NCI-H2107 (cell line): ENCODE measurements around the gene RFX2.
"Not testable (repeated sequence)": the region's sequence is repeated elsewhere in the genome, so short reads cannot be mapped to it uniquely, and the experiment has no call there.

ENCODE experiments used
- DNase-seq: peaks from one replicate; lab custom pipeline; 2025; lab: John Stamatoyannopoulos, UW

RFX2 gene

GRCh38 chr19:5971714-5972354, 138.5 kb downstream of the RFX2 start:
- no peak for DNase-seq

- no peak for DNase-seq
Observed at GRCh38 chr19:5969476-5969875, 140.8 kb downstream of the RFX2 start.

- DNase-seq, result no peak
Observed at GRCh38 chr19:5968431-5969373, 141.6 kb downstream of the RFX2 start.

GRCh38 chr19:5967994-5968430, 142.3 kb downstream of the RFX2 start:
- DNase-seq, result peak; percentile 55

- no peak for DNase-seq
Observed at GRCh38 chr19:5967571-5967970, 142.7 kb downstream of the RFX2 start.

GRCh38 chr19:5966941-5967340, 143.4 kb downstream of the RFX2 start:
- no peak for DNase-seq

- no peak for DNase-seq
Observed at GRCh38 chr19:5966215-5966614, 144.1 kb downstream of the RFX2 start.

- DNase-seq, result no peak
Observed at GRCh38 chr19:5964816-5965565, 145.3 kb downstream of the RFX2 start.

- no peak for DNase-seq
Observed at GRCh38 chr19:5963855-5964254, 146.4 kb downstream of the RFX2 start.

GRCh38 chr19:5963259-5963658, 147.0 kb downstream of the RFX2 start:
- DNase-seq, result not testable (repeated sequence)

GRCh38 chr19:5961969-5962945, 148.0 kb downstream of the RFX2 start:
- peak; percentile 80 for DNase-seq

GRCh38 chr19:5961641-5961968, 148.7 kb downstream of the RFX2 start:
- DNase-seq, result not testable (repeated sequence)

GRCh38 chr19:5960005-5961001, 150.0 kb downstream of the RFX2 start:
- DNase-seq, result no peak

GRCh38 chr19:5959260-5960004, 150.9 kb downstream of the RFX2 start:
- DNase-seq, result no peak

GRCh38 chr19:5958851-5959122, 151.5 kb downstream of the RFX2 start:
- DNase-seq, result no peak

- no peak for DNase-seq
Observed at GRCh38 chr19:5958074-5958850, 152.0 kb downstream of the RFX2 start.

GRCh38 chr19:5957170-5957569, 153.1 kb downstream of the RFX2 start:
- DNase-seq, result no peak

- no peak for DNase-seq
Observed at GRCh38 chr19:5956728-5957127, 153.6 kb downstream of the RFX2 start.

GRCh38 chr19:5956323-5956722, 154.0 kb downstream of the RFX2 start:
- no peak for DNase-seq
